ENCODE data around the gene CLDN5.

The CLDN5 gene

DNA sequence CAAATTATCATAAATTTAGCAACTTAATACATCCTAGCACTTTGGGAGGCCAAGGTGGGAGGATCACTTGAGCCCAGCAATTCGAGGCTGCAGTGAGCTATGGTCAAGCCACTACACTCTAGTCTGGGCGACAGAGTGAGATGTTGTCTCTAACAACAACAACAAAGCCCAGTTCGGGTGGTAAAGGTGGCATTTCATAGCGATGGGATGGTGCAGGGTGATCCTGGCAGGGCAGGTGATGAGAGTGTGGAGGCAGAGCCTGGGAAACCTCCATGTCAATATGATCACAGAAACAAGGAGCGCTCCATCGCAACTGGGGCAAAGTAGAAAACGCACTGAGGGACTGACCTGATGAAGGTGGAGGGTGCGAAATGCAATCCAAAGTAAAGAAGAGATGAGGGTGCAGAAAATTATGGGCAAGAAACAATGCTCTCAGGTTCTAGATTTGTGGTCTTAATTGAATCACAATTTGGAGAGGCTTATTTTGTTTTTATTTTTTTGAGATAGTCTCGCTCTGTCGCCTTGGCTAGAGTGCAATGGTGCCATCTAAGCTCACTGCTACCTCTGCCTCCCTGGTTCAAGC, 32.8 kb upstream of the CLDN5 start:
- no peak for TF ChIP-seq GATA2 (IDR thresholded peaks at IDR 0.05; ENCODE audit: low read depth, low read length)
- no peak for TF ChIP-seq GATA3 (IDR thresholded peaks at IDR 0.05; ENCODE audit: low read depth, low read length)

DNA sequence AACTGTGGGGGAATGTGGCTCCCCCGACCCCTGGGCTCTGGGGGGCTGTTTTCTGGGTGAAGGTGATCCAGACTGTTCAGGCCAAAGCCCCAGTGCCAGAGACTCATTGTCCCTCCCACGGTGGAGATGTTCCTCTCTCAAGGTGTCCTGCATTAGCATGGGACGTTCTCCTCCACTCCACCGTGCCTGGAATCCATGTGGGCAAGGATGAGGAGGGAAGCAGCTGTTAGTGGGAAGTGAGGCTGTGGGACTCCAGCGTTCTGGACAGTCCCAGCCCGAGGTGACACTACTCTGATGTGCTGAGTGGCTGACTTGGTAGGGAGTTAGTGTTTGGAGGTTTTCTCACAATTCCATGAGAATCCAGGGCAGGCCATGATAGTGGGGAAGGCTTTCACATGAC, 31.4 kb upstream of the CLDN5 start:
- TF ChIP-seq GATA3 (IDR thresholded peaks at IDR 0.05; ENCODE audit: low read depth, low read length), result no peak
- no peak for TF ChIP-seq GATA2 (IDR thresholded peaks at IDR 0.05; ENCODE audit: low read depth, low read length)

DNA sequence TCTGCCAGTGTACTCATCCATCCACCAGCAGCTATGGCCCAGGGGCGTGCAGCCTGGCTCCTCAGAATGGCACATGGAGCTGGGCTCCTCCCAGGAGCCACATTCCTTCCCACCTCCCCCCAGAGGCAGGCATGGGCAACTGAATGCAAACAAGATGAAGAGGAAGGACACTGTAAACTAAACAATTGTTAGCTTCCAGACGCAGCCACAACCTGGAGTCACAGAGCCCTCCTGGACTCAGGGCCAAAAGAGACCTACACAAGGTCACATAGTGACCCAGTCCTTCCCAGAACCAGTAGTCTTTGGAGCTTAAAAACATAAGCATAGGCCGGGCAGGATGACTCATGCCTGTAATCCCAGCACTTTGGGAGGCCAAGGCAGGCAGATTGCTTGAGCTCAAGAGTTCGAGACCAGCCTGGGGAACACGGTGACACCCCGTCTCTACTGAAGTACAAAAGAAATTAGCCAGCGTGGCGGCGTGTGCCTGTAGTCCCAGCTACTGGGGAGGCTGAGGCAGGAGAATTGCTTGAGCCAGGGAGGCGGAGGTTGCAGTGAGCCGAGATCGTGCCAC, 30.7 kb upstream of the CLDN5 start:
- TF ChIP-seq GATA3 (IDR thresholded peaks at IDR 0.05; ENCODE audit: low read depth, low read length), result no peak
- TF ChIP-seq GATA2 (IDR thresholded peaks at IDR 0.05; ENCODE audit: low read depth, low read length), result no peak

DNA sequence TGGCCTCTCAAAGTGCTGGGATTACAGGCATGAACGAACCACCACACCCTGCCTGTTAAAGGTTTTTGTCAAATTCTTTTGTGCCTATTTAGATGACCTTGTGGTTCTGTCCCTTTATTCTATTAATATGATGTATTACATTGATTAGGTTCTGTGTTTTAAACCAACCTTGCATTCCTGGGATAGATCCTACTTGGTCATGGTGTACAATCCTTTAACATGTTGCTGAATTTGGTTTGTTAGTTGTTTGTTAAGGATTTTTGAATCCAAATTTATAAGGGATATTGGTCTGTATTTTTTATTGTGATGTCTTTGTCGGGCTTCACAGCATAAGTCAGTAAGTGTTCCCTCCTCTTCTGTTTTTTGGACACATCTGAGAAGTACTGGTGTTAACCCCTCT, 29.0 kb upstream of the CLDN5 start:
- no peak for TF ChIP-seq GATA2 (IDR thresholded peaks at IDR 0.05; ENCODE audit: low read depth, low read length)
- no peak for TF ChIP-seq GATA3 (IDR thresholded peaks at IDR 0.05; ENCODE audit: low read depth, low read length)

DNA sequence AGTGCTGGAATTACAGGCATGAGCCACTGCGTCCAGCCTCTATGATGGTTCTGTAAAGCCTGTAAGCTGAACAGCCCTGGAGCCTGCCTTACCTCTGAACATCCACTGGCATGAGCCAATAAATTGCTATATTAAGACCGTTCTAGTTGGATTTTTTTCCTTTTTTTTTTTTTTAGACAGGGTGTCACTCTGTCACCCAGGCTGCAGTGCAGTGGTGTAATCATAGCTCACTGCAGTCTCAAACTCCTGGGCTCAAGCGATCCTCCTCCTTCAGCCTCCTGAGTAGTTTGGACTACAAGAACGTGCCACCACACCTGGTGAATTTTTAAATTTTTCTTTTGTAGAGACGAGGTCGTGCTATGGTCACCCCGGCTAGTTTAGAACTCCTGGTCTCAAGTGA, 26.2 kb upstream of the CLDN5 start:
- TF ChIP-seq GATA3 (IDR thresholded peaks at IDR 0.05; ENCODE audit: low read depth, low read length) (no peak), GATA2 (IDR thresholded peaks at IDR 0.05; ENCODE audit: low read depth, low read length) (no peak)

DNA sequence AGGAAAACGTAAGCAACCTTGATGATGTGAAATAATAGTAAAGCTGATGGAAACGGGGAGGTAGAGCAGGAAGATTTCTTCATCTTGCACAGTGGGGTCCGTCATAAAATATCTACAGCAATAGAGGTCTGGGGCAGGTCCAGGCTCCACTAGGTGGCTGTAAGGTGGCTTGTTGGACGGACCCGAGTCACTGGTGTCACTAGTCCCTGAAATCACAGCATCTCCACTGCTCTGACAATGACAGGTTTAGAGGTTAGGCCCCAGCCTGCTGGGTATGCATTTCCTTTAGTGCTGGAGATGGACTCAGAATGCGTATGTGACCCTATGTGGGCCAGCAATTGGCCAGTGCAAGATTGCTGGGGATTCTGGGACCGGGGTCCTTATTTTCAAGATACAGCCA, 25.2 kb upstream of the CLDN5 start:
- TF ChIP-seq GATA3 (IDR thresholded peaks at IDR 0.05; ENCODE audit: low read depth, low read length), result no peak

DNA sequence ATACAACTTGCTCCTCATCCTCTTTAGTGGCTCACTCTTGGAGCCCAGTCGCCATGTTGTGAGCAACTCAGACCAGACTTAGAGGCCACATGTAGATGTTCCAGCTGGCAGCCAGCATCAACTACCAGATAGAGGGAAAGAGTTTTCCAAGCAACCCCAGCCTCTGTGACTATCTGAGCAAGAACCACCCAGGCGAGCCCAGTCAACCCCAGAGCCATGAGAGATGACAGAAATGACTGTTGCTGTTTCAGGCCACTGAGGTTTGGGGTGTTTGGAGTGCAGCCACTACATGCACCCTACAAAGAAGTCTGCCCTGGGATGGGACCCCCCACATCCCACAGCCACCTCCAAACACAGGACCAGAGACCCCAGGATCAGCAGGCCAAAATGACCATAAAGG, 24.8 kb upstream of the CLDN5 start:
- TF ChIP-seq GATA2 (IDR thresholded peaks at IDR 0.05; ENCODE audit: low read depth, low read length) (no peak), GATA3 (IDR thresholded peaks at IDR 0.05; ENCODE audit: low read depth, low read length) (no peak)

DNA sequence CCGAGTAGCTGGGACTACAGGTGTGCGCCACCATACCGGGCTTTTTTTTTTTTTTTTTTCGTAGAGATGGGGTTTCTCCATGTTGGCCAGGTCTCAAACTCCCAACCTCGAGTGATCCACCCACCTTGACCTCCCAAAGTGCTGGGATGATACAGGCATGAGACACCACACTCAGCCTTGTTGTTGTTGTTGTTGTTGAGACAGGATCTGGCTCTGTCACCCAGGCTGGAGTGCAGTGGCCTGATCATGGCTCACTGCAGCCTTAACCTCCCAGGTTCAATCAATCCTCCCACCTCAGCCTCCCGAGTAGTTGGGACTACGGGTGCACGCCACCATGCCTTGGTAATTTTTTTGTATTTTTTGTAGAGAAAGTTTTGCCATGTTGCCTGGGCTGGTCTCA, 23.4 kb upstream of the CLDN5 start:
- TF ChIP-seq GATA3 (IDR thresholded peaks at IDR 0.05; ENCODE audit: low read depth, low read length) (no peak), GATA2 (IDR thresholded peaks at IDR 0.05; ENCODE audit: low read depth, low read length) (no peak)

DNA sequence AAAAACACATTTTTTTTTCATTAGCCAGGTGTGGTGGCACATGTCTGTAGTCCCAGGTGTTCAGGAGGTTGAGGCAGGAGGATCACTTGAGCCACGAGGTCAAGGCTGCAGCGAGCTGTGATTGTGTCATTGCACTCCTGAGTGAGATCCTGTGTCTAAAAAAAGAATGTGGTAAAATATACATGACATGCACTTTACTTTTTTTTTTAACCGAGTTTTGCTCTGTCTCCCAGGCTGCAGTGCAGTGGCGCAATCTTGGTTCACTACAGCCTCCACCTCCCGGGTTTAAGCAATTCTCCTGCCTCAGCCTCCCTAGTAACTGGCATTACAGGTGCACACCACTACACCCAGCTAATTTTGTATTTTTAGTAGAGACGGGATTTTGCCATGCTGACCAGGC, 22.5 kb upstream of the CLDN5 start:
- TF ChIP-seq GATA2 (IDR thresholded peaks at IDR 0.05; ENCODE audit: low read depth, low read length) (no peak), GATA3 (IDR thresholded peaks at IDR 0.05; ENCODE audit: low read depth, low read length) (no peak)

DNA sequence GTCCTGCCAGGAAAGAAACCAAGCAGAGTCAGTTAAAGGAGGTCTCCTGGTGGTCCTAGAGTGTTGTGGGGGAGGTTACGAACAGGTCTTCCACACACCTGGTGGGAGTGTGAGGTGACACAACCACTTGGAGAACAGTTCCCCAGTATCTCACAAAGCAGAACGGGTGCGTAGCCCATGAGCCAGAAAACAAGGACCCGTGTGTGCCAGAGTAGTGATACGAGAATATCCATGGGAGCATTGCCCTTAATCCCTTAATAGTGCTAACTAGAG, 21.7 kb upstream of the CLDN5 start:
- TF ChIP-seq GATA2 (IDR thresholded peaks at IDR 0.05; ENCODE audit: low read depth, low read length) (no peak), GATA3 (IDR thresholded peaks at IDR 0.05; ENCODE audit: low read depth, low read length) (no peak)

DNA sequence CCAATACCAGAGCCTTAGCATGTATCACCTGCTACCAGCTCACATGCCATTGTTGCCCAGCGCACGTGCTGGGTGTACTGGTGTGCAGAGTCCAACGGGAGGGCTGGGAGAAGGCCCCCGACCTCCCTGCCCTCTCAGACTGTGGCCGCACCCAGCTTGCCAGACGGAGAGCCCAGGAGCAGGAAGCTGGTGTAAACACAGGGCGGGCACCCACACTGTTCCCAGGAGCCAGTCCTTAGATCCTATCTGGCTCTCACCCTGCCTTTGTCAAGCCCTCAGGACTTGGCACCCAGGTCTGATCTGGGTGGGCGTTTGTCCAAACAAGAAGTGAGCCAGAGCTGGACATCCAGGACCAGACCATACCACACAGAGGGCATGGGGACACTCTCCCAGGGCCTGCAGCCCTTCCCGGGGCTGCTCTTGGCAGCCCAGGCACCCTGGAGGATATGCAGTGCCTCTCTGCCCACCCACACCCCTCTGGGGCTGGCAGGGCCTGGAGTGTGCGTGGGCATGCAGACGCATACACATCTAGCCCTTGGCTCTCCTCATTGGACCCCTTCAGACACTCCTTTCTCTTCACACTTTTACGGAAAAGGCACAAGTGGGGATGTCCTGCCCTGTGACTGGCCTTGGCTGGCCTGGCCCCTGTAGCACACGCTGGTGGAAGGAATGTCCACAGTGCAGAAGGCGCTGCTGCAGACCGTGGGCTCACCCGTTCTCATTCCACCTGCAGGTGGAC, 19.9 kb upstream of the CLDN5 start:
- TF ChIP-seq GATA2 (IDR thresholded peaks at IDR 0.05; ENCODE audit: low read depth, low read length) (peak; percentile 38; the same call in 1 of the 2 replicates), GATA3 (IDR thresholded peaks at IDR 0.05; ENCODE audit: low read depth, low read length) (no peak)

DNA sequence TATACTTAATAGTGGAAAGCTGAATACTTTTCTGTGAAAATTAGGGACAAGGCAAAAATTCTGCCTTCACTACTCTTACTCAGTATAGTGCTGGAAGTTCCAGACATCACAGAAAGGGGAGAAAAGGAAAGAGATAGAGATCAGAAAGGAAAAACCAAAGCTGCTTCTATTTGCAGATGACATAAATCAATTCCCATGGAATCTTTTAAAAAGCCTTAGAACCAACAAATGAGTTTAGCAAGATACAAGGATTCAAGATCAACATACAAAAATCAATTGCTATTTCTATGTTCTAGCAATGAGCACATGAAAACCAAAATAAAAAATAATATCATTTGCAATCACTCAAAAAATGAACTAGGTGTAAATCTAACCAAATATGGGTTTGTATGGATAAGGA, 16.2 kb upstream of the CLDN5 start:
- no peak for TF ChIP-seq GATA2 (IDR thresholded peaks at IDR 0.05; ENCODE audit: low read depth, low read length)
- no peak for TF ChIP-seq GATA3 (IDR thresholded peaks at IDR 0.05; ENCODE audit: low read depth, low read length)

DNA sequence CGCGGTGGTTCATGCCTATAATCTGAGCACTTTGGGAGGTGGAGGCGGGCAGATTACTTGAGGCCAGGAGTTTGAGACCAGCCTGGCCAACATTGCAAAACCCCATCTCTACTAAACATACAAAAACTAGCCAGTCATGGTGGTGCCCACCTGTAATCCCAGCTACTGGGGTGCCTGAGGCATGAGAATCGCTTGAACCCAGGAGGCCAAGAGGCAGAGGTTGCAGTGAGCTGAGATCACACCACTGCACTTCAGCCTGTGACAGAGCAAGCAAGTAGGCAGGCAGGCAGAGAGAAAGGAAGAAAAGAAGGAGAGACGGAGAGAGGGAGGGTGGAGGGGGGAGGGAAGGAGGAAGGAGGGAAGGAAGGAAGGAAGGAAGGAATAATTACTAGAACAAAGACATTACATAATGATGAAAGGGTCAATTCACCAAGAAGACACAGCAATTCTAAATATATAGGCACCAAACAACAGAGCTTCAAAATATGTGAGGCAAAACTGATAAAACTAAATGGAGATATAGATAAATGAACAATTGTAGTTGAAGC, 13.8 kb upstream of the CLDN5 start:
- TF ChIP-seq GATA3 (IDR thresholded peaks at IDR 0.05; ENCODE audit: low read depth, low read length) (no peak), GATA2 (IDR thresholded peaks at IDR 0.05; ENCODE audit: low read depth, low read length) (no peak)

DNA sequence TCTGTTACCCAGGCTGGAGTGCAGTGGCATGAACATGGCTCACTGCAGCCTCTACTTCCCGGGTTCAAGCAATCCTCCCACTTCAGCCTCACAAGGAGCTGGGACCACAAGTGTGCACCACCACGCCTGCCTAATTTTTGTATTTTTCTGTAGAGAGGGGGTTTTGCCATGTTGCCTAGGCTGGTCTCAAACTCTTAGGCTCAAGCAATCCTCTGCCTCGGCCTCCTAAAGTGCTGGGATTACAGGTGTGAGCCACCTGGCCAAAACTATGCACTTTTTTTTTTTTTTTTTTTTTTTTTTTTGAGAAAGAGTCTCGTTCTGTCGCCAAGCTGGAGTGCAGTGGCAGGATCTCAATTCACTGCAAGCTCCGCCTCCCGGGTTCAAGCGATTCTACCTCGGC, 12.4 kb upstream of the CLDN5 start:
- TF ChIP-seq GATA2 (IDR thresholded peaks at IDR 0.05; ENCODE audit: low read depth, low read length) (no peak), GATA3 (IDR thresholded peaks at IDR 0.05; ENCODE audit: low read depth, low read length) (no peak)

DNA sequence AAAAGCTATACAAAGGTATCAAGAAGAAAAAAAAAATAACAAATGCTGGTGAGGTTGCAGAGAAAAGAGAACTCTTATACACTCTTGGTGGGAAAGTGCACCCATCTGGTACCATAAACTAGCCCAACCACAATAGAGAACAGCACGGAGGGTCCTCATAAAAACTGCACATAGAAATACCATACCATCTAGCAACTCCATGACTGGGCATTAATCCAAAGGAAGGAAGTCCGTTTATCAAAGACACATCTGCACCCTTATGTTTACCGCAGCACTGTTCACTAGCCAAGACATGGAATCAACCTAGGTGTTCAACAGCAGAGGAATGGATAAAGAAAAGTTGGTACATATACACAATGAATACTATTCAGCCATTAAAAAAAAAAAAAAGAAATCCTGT, 10.8 kb upstream of the CLDN5 start:
- no peak for TF ChIP-seq GATA2 (IDR thresholded peaks at IDR 0.05; ENCODE audit: low read depth, low read length)
- no peak for TF ChIP-seq GATA3 (IDR thresholded peaks at IDR 0.05; ENCODE audit: low read depth, low read length)
